ENCODE data around the gene MAP7.
"Not testable (repeated sequence)": the region's sequence is repeated elsewhere in the genome, so short reads cannot be mapped to it uniquely, and the experiment has no call there.

MAP7 gene

GRCh38 chr6:136411453-136412354 lies 138.5 kb downstream of the MAP7 start:
- no peak for DNase-seq

DNA sequence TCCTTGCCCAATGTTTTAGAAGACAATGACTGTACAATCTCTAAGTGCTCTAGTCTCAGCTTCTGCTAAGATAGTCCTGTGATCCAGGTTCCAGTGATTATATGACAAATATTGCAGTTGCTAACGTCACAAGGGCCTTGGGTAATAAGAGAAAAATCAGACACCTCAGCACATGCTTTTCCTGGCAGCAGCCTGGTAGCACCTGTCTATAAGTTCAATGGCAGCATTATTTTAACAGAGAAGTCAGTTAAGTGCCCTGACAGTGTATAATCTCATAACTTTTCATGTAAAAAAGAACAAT lies 139.2 kb downstream of the MAP7 start:
- no peak for DNase-seq

DNA sequence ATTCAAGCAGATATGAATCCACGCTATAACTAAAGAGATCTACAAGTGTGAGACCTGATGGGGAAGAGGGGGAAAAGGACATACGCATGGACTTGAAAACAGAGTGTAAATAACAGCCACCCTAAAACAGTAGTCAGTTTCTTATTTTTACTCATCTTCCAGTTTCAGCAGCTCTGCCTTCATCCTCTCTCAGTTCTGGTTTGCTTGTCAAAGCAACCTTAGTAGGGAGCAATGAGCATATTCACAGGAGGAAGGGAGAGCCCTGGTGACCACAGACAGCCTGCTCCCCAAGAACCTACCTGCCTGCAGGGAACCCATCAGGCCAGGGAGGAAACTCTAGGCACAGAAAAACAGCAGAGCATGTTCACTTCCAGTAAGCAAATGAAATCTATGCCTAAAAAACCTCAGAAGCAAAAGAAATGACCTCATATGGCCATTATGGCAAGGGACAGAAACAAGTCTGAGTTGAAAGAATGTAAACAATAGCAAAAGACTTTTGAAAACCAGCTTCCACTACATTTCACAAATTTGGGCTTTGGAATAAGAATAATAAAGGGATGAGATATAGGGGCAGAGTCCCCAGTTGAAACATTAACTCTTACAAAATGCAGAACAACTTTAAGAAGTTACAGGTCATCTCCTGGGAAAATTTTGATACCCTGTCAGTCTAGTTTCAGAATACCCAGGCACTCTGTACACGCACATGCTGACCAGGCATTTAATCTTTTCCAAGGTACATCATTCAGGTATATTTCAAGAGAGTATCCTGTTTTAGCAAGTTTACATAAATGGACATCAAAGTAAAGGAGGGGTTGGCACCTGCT lies 139.8 kb downstream of the MAP7 start:
- no peak for DNase-seq

GRCh38 chr6:136409597-136409996 lies 140.6 kb downstream of the MAP7 start:
- no peak for DNase-seq

- no peak for DNase-seq
Observed at GRCh38 chr6:136408204-136408603, 142.0 kb downstream of the MAP7 start.

GRCh38 chr6:136405420-136406029 lies 144.7 kb downstream of the MAP7 start:
- no peak for DNase-seq

- DNase-seq: no peak
Observed at GRCh38 chr6:136404627-136405419, 145.4 kb downstream of the MAP7 start.

DNA sequence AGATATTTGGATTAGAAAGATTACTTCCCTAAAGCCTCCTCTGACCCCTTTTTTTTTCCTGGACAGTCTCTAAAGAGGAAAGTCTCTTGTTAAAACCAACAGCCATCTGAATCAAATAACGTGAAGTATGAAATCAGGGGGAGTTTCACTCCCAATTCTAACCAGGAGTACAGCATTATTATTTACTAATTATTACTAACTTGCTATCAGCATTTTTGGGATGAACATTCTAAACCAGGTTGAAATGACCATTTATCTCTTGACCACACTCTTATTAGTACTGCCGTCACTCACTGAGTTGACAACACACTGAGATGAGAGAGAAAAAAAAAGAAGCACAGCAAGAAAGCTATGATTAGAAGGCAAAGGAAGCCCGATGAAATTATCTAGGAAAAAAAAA lies 146.2 kb downstream of the MAP7 start:
- no peak for DNase-seq

GRCh38 chr6:136403110-136403980 lies 146.9 kb downstream of the MAP7 start:
- DNase-seq: no peak

DNA sequence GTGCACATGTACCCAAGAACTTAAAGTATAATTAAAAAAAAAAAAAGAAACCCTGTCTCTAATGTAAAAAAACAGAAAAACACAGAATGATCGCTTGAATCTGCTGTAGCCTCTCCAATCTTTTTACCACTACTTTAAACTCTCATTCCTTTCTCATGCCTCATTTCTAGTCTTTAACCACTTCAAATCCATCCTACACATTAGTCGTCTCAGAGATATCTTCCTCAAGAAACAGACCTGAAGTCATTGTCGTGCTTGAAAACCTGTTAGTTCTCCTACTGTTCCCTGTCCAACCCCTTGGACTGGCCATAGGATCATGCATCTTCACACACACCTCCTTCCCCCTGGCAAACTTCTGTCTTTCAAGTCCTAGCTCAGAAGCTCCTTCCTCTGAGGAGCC lies 148.5 kb downstream of the MAP7 start:
- DNase-seq: no peak

DNA sequence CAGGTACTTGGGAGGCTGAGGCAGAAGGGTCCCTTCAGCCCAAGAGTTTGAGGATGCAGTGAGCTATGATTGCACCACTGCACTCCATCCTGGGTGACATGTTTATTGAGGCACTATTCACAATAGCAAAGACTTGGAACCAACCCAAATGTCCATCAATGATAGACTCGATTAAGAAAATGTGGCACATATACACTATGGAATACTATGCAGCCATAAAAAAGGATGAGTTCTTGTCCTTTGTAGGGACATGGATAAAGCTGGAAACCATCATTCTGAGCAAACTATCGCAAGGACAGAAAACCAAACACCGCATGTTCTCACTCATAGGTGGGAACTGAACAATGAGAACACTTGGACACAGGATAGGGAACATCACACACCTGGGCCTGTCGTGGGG lies 149.0 kb downstream of the MAP7 start:
- not testable (repeated sequence) for DNase-seq

- no peak for DNase-seq
Observed at GRCh38 chr6:136398453-136398852, 151.8 kb downstream of the MAP7 start.

- DNase-seq: no peak
Observed at GRCh38 chr6:136396908-136397307, 153.3 kb downstream of the MAP7 start.

DNA sequence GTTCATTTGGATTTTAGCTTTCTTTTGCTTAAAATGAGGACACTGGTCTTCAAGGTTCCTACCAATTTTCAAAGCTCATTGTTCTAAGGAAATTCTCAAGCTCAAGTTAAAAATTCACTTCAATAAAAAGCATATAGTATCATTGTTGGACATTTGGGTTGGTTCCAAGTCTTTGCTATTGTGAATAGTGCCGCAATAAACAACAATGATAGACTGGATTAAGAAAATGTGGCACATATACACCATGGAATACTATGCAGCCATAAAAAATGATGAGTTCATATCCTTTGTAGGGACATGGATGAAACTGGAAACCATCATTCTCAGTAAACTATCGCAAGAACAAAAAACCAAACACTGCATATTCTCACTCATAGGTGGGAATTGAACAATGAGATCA lies 159.3 kb downstream of the MAP7 start:
- not testable (repeated sequence) for DNase-seq

DNA sequence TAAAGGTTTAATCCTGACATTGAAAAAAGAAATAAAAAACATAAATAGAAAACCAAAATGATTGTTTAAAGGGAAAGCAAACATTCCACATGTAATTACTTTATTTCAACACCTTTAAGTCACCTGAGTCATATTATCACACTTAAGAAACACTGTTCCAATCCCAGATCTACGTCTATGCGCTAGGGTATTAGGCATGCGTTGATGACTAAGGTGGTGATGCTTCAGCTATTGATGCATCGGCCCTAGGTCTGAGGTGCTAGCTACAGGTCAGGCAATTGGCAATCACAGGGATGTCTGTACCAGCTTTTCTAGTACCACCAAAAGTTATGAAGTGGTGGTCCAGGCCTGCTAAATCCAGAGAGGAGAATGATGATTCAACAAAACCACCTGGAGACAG lies 162.9 kb downstream of the MAP7 start:
- DNase-seq: no peak

GRCh38 chr6:136383268-136383937 lies 166.8 kb downstream of the MAP7 start:
- DNase-seq: no peak

DNA sequence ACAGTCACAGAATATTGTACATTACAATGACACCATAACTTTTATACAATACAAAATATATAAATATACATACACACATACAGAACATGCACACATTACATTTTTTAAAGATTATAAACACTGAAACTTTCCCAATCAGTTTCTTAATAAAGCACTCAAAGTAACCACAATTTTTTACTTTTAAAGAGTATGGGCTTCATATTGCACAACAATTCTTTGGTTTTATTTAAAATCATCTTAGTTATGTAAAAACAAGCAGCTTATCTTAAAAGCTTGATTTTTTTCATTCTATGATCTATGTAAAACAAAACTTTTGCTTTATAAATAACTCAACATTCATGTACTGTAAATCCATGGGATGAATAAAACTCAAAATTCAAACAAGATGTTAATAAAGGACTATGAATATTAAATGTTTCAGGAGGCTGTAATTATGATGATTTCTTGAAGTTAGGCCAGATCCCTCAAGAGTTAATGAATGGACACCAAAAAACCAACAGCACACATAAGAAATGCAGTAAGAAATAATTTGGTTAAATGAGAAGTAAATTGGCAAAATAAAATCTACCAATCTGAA lies 167.5 kb downstream of the MAP7 start:
- no peak for DNase-seq

GRCh38 chr6:136378888-136379287 lies 171.3 kb downstream of the MAP7 start:
- DNase-seq: no peak

DNA sequence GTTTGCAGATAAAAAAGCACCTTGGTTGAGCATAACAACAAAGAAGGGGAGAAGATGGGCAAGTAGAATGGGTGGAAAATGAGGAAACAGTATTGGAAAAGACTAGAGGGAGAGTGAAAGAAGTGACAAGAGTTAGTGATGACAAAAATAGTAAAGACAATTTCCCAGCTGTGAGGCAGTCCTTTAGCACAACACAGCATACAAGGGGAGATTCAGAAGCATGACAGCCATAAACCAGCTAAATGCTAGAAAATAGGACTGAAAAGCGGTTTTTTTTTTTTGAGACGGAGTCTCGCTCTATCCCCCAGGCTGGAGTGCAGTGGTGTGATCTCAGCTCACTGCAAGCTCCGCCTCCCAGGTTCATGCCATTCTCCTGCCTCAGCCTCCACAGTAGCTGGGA lies 174.4 kb downstream of the MAP7 start:
- not testable (repeated sequence) for DNase-seq

DNA sequence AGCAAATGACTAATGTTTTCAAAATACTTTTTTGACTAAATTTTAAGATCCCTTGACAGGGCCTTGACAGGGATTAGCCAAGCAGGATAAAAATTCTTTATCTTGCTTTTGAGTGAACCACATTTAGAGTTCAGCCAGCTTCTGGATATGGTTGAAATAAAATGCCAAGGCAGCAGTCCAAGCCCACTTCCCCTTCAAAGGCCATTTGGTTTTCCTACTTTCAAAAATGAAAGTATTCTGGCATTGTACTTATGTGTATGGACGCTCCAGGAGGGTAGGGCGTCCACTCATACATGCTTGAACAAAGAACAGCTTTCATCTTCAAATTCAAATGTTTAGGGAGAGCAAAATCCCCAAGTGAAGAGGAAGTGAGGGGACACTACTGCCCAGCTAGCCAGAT lies 178.3 kb downstream of the MAP7 start:
- no peak for DNase-seq

Data from NCI-H1694 (cell line).